ENCODE results near the gene STX3.
A peak's percentile ranks its signal among the peaks of the same experiment; 100 is the strongest.

The STX3 gene

DNA sequence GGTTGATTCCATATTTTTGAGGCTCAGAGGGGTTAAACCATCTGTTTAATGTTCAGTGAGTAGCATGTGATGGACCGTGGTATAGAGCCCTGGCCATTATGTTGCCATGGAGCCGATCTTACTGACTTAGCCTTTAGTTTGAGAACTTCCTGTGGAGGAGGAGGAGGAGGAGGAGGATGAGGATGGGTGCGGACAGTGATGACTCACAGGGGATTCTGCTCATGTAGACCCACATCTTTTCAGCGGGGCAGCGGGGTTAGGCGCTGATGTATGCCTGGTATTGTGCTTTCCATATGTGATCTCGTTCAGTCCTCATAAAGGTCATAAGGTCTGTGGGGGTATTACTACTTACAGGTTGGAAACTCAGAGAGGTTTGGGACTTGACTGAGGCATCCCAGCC is 13.9 kb downstream of the STX3 start:
- H3K27ac ChIP-seq = no peak overlapping the region
- TF ChIP-seq ZFX (IDR thresholded peaks at IDR 0.05) = no peak
- TF ChIP-seq, protein P1, sequence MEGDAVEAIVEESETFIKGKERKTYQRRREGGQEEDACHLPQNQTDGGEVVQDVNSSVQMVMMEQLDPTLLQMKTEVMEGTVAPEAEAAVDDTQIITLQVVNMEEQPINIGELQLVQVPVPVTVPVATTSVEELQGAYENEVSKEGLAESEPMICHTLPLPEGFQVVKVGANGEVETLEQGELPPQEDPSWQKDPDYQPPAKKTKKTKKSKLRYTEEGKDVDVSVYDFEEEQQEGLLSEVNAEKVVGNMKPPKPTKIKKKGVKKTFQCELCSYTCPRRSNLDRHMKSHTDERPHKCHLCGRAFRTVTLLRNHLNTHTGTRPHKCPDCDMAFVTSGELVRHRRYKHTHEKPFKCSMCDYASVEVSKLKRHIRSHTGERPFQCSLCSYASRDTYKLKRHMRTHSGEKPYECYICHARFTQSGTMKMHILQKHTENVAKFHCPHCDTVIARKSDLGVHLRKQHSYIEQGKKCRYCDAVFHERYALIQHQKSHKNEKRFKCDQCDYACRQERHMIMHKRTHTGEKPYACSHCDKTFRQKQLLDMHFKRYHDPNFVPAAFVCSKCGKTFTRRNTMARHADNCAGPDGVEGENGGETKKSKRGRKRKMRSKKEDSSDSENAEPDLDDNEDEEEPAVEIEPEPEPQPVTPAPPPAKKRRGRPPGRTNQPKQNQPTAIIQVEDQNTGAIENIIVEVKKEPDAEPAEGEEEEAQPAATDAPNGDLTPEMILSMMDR (conservative IDR thresholded peaks at IDR 0.05) = no peak

DNA sequence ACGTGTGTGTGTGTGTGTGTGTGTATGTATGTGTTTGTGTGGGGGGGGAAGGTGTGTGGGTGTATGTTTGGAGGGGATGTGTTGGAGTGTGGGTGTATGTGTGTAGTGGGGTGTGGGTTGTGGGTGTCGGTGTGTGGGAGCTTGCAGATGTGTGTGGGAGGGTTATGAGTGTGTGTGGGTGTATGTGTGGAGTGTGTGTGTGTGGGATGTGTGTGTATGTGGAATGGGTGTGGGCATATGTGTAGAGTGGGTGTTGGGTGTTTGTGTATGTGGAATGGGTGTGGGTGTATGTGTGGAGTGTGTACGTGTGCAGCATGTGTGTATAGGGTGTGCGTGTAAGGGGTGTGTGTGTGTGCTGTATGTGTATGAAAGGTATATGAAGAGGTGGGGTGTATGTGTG is 14.7 kb downstream of the STX3 start:
- TF ChIP-seq, protein P1 (conservative IDR thresholded peaks at IDR 0.05) = no peak
- TF ChIP-seq ZFX (IDR thresholded peaks at IDR 0.05) = no peak
- no peak overlapping the region for H3K27ac ChIP-seq

DNA sequence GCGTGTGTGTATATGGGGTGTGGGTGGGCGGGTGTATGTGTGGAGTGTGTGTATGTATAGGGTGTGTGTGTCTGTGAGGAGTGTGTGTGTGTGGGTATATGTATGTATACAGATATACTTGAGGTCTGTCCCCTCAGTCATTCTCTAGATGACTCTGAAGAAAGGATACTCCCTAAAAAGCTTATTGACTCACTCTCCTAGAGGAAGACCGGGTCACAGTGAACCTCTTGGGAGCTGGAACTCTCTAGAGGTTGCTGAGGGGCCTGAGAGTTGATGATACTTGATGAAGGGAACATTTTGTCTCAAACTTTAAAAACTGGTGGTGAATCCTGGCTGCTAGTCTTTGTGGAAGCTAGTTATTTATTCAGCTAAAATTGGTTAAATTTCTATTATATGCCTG is 15.1 kb downstream of the STX3 start:
- TF ChIP-seq, protein P1 (conservative IDR thresholded peaks at IDR 0.05) = no peak
- TF ChIP-seq ZFX (IDR thresholded peaks at IDR 0.05) = no peak
- H3K27ac ChIP-seq = no peak overlapping the region

DNA sequence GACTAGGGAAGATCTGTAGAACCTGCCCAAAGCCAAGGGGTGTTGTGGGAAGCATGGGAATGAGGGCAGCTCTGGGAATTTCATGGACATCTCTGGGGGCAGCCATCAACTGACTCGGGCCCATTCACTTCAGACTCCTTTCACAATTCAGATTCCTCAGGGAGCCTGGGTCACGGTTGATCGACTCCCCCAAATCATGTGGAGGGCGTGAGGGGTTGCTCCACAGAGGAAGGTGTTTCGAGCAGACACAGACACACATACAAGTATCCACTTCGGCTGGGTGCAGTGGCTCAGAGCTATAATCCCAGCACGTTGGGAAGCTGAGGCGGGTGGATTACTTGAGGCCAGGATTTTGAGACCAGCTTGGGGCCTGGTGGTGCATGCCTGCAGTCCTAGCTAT is 15.7 kb downstream of the STX3 start:
- TF ChIP-seq, protein P1 (conservative IDR thresholded peaks at IDR 0.05) = no peak
- no peak for TF ChIP-seq ZFX (IDR thresholded peaks at IDR 0.05)
- no peak overlapping the region for H3K27ac ChIP-seq

DNA sequence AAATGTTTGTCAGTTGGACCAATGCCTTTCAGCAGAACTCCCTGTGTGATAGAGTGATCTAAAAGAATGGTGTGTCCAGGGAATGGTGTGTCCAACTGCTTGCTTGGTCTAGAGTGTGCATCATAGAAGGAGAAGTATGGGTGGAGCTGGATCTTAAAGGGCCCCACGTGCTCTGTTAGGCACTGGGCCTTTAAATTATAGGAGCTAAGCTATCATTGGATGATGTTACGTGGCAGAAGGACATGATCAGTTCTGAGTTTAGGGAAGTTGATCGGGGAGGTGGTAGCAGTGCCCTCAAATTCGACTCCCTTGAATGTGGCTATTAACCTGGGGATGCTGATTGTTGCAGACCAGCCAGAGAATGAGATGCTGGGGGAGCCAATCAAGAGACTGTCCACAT is 16.4 kb downstream of the STX3 start:
- TF ChIP-seq ZFX (IDR thresholded peaks at IDR 0.05) = no peak
- TF ChIP-seq, protein P1 (conservative IDR thresholded peaks at IDR 0.05) = no peak
- H3K27ac ChIP-seq = peak overlapping the region; percentile 8; the same call in 1 of the 2 replicates

DNA sequence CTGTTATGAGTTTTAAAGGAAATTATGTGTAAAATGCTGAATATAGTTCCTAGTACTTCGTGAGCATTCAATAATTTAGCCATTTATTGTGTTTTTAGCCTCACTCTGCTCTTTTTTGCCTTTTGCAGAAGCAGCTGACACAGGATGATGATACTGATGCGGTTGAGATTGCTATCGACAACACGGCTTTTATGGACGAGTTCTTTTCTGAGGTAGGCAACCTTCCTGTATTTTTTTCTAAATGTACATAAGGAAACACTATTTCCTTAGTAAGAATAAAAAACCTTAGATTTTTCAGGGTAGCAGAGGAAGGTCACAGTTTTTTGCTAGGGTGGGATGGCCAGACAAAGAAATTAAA is 17.9 kb downstream of the STX3 start:
- TF ChIP-seq, protein P1 (conservative IDR thresholded peaks at IDR 0.05) = no peak
- TF ChIP-seq ZFX (IDR thresholded peaks at IDR 0.05) = no peak
- no peak overlapping the region for H3K27ac ChIP-seq

DNA sequence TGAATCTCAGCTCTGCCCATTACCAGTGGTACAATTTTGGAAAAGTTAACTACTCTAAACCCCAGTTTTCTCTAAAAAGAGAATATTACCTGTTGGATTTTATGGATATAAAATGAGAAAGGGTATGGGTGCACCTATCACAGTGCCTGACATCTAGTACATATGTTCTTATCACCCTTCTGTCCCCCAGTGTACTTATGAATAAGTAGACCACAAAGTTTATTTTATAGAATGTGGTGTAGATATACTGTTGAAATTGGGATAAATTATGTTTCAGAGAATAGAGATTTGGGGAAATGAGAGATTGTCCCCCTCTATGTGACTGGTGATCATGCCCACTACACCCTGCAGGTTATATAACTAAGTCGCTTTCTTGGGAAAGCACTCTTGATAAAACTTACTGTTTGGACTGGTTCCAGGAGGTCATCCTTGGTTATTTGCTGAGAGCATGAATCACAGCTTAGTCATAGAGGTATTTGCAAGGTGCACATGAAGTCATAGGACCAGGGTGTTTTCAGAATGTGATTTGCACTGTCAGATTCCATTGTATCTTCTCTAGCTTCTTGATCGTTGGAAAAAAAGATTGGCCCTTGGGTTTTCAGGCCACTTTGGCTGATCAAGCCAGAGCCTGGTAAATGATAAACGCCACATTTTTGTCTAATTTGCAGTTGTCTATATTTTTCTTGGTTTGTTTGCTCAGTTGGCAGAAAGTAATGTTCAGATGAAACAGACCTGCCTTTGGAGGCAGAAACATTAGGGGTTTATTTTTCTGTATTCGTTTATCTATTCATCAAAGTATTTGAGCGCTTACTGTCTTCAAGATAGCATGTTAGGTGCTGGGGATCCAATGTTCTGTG is 21.3 kb downstream of the STX3 start:
- no peak for TF ChIP-seq ZFX (IDR thresholded peaks at IDR 0.05)
- TF ChIP-seq, protein P1 (conservative IDR thresholded peaks at IDR 0.05) = no peak
- peak overlapping the region; percentile 48; the same call in 1 of the 2 replicates for H3K27ac ChIP-seq
